T-helper 9 cell (primary cell): ENCODE results near the gene CSNK1A1.
"Not testable (repeated sequence)": the region's sequence is repeated elsewhere in the genome, so short reads cannot be mapped to it uniquely, and the experiment has no call there.

Experiments used
- DNase-seq: peaks from one replicate; pipeline ENCODE4 v3.0.0-alpha.2; 2020

The CSNK1A1 gene

DNA sequence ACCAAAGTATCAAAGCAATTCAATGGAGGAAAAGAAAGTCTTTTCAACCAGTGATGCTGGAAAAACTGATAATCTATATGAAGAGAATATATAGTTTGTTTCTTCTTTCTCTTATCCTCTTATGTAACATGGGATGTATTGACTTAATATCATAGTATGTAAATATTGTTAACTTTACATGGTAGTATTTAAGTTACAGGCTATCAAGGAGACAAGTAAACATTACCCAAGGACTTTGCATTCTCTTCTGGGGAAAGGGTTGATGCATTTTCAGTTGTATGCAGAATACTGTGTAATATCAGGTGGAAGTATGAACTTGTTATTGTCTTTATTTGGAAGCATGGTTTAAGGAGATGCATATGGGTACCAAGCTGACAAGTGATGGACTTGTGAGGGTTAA is 20.9 kb upstream of the CSNK1A1 start:
- DNase-seq: no peak

GRCh38 chr5:149567226-149567625 is 16.0 kb upstream of the CSNK1A1 start:
- no peak for DNase-seq

DNA sequence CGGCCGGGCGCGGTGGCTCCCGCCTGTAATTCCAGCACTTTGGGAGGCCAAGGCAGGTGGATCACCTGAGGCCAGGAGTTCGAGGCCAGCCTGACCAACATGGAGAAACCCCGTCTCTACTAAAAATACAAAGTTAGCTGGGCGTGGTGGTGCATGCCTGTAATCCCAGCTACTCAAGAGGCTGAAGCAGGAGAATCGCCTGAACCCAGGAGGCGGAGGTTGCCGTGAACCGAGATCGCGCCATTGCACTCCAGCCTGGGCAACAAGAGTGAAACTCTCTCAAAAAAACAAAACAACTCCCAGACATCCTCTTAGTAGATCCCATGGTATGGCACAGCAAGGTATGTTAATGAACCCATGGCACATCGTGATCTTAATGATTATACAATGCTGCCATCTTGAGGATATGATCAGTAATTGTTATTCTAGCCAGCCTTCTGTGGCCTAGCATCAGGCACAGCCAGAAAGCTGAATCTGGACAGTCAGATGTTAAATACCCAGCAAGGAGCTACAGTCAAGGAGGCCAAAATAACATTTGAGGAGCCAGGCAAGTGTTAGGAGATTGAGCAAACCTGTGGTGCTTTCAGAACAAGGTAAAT is 13.4 kb upstream of the CSNK1A1 start:
- not testable (repeated sequence) for DNase-seq

DNA sequence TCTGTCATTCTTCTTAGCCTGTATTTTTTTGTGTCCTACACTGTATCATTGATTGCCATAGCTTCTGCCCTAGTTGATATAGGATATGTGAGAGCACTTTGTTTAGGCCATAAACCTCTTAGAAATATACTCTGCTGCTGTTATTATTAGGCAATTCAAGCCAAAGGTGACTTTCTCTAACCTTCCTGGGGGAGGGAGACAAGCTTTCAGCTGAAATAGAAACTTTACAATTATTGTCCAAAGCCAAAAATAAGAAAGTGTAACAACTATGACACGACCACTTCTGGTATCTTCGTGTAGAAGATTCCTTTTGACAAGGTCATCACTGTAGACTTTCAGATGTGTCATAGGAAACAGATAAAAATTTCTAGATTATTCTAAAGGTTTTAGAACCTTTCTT is 12.2 kb upstream of the CSNK1A1 start:
- no peak for DNase-seq

- no peak for DNase-seq
Observed at GRCh38 chr5:149561848-149562247, 10.6 kb upstream of the CSNK1A1 start.

- no peak for DNase-seq
Observed at GRCh38 chr5:149559706-149560105, 8.5 kb upstream of the CSNK1A1 start.

GRCh38 chr5:149552553-149553160 is 1.4 kb upstream of the CSNK1A1 start:
- no peak for DNase-seq

- no peak for DNase-seq
Observed at GRCh38 chr5:149552038-149552494, 827 bp upstream of the CSNK1A1 start.

DNA sequence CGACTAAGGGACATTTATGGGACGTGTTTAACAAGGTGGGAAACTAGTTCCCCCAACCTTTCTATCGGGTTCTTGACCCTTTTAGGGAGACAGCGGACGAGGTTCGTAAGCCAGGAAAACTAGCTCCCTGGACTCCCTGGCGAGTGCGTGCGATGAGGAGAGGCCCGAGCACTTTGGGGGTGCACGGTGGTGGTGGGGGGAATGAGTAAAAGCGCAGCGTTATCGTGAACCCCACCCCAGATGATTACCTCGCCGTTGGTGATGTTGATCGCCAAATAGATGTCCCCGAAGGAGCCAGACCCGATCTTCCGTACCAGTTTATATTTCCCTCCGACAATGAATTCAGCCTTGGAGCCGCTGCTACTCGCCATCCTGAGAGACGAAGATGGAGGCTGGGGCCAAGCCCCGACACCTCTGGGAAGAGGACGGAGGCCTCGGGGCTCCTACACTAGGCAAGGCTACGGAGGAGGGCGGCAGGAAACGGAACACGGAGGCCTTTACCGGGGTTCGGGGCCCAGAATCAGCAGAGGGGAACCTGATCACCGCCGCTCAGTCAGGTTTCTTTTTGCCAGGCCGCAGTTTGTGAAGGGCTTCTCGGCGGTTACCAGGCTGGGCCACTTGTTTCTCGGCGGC is 529 bp downstream of the CSNK1A1 start:
- no peak for DNase-seq

GRCh38 chr5:149550268-149550583 is 1.0 kb downstream of the CSNK1A1 start:
- no peak for DNase-seq

GRCh38 chr5:149549461-149550267 is 1.6 kb downstream of the CSNK1A1 start:
- DNase-seq: peak; percentile 16

DNA sequence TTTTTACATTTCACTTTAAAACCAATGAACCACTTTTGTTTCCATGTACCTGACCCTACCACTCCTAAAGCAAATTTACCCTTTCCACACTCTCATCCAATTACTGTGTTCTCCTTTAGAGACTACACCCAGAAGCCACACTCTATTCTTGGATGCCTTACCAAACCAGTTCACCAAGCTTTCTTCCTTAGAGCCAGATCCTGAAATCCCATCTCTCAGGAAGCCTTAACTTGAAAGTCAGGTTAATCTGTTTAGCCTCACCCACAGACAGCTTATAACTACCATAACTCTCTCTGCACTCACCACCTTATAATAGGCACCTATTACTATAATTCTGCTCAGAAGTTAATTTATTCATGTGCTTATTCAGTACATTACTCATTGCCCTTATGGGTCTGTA is 4.3 kb downstream of the CSNK1A1 start:
- no peak for DNase-seq

GRCh38 chr5:149545327-149545726 is 5.9 kb downstream of the CSNK1A1 start:
- no peak for DNase-seq

- no peak for DNase-seq
Observed at GRCh38 chr5:149544028-149544420, 7.2 kb downstream of the CSNK1A1 start.

DNA sequence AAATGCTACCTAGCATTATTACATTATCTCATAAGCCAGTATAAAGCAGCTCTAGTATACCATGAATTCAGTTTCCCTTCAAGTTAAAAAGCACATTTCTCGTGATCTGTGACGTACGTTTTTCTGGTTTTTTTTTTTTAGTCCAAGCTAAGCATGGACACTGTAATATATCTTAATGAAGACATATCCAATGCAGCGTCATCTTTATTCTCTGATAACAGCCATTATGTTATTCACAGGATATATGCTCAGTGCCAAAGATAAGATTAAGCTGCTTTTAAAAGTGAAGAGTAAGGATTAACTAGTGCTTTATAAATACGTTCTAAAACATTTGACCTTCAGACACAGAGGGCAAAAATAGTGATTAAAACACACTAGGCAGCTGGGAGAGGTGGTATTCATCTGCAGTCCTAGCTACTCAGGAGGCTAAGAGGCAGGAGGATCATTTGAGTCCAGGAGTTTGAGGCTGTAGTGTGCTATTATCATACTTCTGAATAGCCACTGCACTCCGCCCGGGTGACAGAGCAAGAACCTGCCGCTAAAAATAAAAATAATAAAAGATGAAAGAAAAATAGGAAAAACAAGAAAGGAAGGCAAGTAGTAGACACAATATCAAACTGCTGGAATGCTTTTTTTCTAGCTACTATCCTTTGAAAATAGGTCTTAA is 7.7 kb downstream of the CSNK1A1 start:
- no peak for DNase-seq

GRCh38 chr5:149541893-149542292 is 9.3 kb downstream of the CSNK1A1 start:
- no peak for DNase-seq

DNA sequence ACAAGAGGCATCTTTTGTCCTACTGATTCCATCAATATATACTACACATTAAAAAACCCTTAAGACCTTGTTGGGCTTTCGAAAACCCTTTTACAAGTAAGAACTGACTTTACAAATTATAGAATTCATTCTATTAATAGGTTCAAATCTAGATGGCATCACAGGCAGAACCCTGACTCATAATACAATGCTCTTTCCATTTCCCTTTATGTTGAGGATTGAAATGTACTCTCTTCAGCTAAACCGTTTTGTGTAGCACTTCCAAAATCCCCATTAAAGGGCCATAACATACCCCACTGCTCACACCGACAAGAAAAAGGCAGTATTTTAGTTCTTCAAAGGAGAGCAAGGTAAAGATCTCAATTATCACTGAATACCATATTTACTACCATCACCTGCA is 11.2 kb downstream of the CSNK1A1 start:
- no peak for DNase-seq

GRCh38 chr5:149537374-149537975 is 13.8 kb downstream of the CSNK1A1 start:
- DNase-seq: no peak

GRCh38 chr5:149535787-149536186 is 15.5 kb downstream of the CSNK1A1 start:
- not testable (repeated sequence) for DNase-seq

DNA sequence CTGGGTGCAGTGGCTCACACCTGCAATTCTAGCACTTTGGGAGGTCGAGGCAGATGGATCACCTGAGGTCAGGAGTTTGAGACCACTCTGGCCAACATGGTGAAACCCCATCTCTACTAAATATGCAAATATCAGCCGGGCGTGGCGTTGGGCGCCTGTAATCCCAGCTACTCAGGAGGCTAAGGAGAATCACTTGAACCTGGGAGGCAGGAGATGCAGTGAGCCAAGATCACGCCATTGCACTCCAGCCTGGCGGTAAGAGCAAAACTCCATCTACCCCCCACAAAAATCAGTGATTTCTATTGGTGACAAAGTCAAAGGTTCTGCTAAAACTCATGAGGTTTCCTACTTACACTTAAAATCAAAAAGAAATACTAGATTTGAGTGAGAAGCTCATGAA is 18.8 kb downstream of the CSNK1A1 start:
- no peak for DNase-seq

DNA sequence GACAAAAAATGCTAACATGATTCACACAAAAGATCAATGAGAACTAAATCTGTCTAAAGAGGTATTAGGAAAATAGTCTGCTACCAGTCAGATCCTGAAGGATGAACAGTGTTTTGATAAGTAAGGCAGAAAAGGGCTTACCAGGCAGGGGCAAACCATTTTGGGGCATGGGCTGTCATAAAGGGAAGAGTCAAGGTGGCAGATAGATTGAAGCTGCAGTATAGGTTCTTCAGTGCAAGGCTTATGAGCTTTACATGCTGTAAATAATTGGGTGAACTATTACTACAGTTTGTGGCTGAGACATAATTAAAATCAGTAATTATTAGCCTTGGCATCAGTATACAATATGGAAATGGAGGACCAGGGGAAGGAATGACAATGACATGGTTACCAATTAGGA is 21.8 kb downstream of the CSNK1A1 start:
- DNase-seq: no peak

GRCh38 chr5:149528281-149529060 is 22.8 kb downstream of the CSNK1A1 start:
- no peak for DNase-seq
